Caco-2 (cell line): ENCODE results near the gene SPATS2L. TPM values are rescaled to one million over a fixed set of nuclear protein-coding genes. Genes with fewer than 3 reads are reported as not detected.

ENCODE experiments used
- BruUV-seq: library from RNA; stranded (reverse); fragments of 400-500 nt; replicated peaks from 2 replicates; lab custom pipeline; 2021; lab: Mats Ljungman, UMichigan
- CTCF ChIA-PET: fragments of 300-600 bp; sonication (Branson Sonifier 250); formaldehyde crosslinking; loops from one replicate; lab custom pipeline; 2022; ENCODE audit warnings: antibody characterized with exemption; lab: Charles Lee
- POLR2A ChIA-PET: fragments of 300-600 bp; sonication (Branson Sonifier 250); formaldehyde crosslinking; loops from one replicate; lab custom pipeline; 2022; ENCODE audit warnings: antibody characterized with exemption; lab: Charles Lee
- DNase-seq, 2 experiments: peaks; one replicate each; pipeline versions ENCODE4 v3.0.0 to v3.0.0-alpha.2; 2020 to 2022
- H3K27me3 ChIP-seq: replicated peaks from 2 replicates; pipeline ENCODE4 v1.6.0; 2011; ENCODE audit warnings: low read length; ENCODE audit not compliant: control insufficient read depth, insufficient read depth
- H3K36me3 ChIP-seq: 2 replicates; pipeline ENCODE4 v1.5.1; 2011; ENCODE audit warnings: low read length; ENCODE audit not compliant: control insufficient read depth, insufficient read depth
- H3K4me1 ChIP-seq: fragments of 250-450 bp; sonication (Bioruptor Pico); 2 replicates; pipeline ENCODE4 v1.5.1; 2020; ENCODE audit warnings: mild to moderate bottlenecking
- H3K4me3 ChIP-seq: 2 replicates; pipeline ENCODE4 v1.5.1; 2011; ENCODE audit warnings: low read depth, mild to moderate bottlenecking, control low read depth, low read length
- H3K9me3 ChIP-seq: fragments of 250-450 bp; sonication (Bioruptor Pico); 2 replicates; pipeline ENCODE4 v1.5.1; 2020; ENCODE audit warnings: mild to moderate bottlenecking, moderate library complexity
- H3K27ac Mint-ChIP-seq: one replicate; pipeline ENCODE4 v1.8.0; 2022; ENCODE audit warnings: mixed read lengths; ENCODE audit not compliant: unreplicated experiment
- H3K27me3 Mint-ChIP-seq: one replicate; pipeline ENCODE4 v1.8.0; 2022; ENCODE audit warnings: mixed read lengths; ENCODE audit not compliant: insufficient read depth, unreplicated experiment
- H3K36me3 Mint-ChIP-seq: one replicate; pipeline ENCODE4 v1.8.0; 2022; ENCODE audit warnings: mild to moderate bottlenecking, mixed read lengths; ENCODE audit not compliant: insufficient read depth, unreplicated experiment
- H3K4me1 Mint-ChIP-seq: one replicate; pipeline ENCODE4 v1.8.0; 2022; ENCODE audit warnings: low read depth, mixed read lengths; ENCODE audit not compliant: unreplicated experiment
- H3K4me3 Mint-ChIP-seq: one replicate; pipeline ENCODE4 v1.8.0; 2022; ENCODE audit warnings: mild to moderate bottlenecking, moderate library complexity, mixed read lengths; ENCODE audit not compliant: unreplicated experiment
- H3K9me3 Mint-ChIP-seq: one replicate; pipeline ENCODE4 v1.8.0; 2022; ENCODE audit warnings: mixed read lengths; ENCODE audit not compliant: unreplicated experiment
- CTCF ChIP-seq, 2 experiments: fragments of 200-600 bp in 1 of 2; IDR thresholded peaks; 1 replicate in 1 of 2; 2 replicates in 1 of 2; pipeline versions ENCODE4 v1.5.1 to v1.8.0; 2011 to 2022; ENCODE audit warnings: antibody characterized with exemption in 1 of 2, control low read depth in 1 of 2, inconsistent platforms in 1 of 2, low read depth in 1 of 2, low read length in 1 of 2, mild to moderate bottlenecking in 1 of 2, moderate library complexity in 1 of 2; ENCODE audit not compliant: insufficient read depth in 1 of 2, severe bottlenecking in 1 of 2, unreplicated experiment in 1 of 2
- intact Hi-C: fragments of 100-400 bp; cut with micrococcal nuclease; formaldehyde crosslinking; loops from one replicate; pipeline ENCODE4 v1.10.0; 2022; ENCODE audit not compliant: unreplicated experiment
- total RNA-seq: library from RNA; stranded (reverse); gene quantifications from 2 replicates; pipeline ENCODE4 v1.2.3, GENCODE V29; 2022

SPATS2L gene
- total RNA-seq, 1 experiment from 2014 or later: 196 TPM

GRCh38 chr2:200444530-200444929, 138.0 kb downstream of the SPATS2L start:
- no peaks in the 10 kb centered on the region for H3K27me3 ChIP-seq
- no peaks in the 10 kb centered on the region for H3K9me3 ChIP-seq
- no peak overlapping the region for H3K4me3 ChIP-seq
- Mint-ChIP-seq H3K9me3 (no peaks in the 10 kb centered on the region), H3K27ac (no peak overlapping the region), H3K36me3 (peaks cover 87% of the 10 kb centered on the region), H3K27me3 (no peaks in the 10 kb centered on the region), H3K4me3 (no peak overlapping the region), H3K4me1 (no peaks in the 10 kb centered on the region)
- ChIA-PET CTCF (no interaction called here), POLR2A (no interaction called here)
- no peak for TF ChIP-seq CTCF (IDR thresholded peaks at IDR 0.05; ENCODE audit: insufficient read depth in 1 of 2, low read depth in 1 of 2, low read length in 1 of 2, severe bottlenecking in 1 of 2, unreplicated experiment in 1 of 2)
- H3K4me1 ChIP-seq: no peaks in the 10 kb centered on the region
- intact Hi-C loops: no loop called here
- no peak for DNase-seq
- H3K36me3 ChIP-seq: peaks cover 3% of the 10 kb centered on the region
- BruUV-seq: no TSS peak

- TF ChIP-seq CTCF (IDR thresholded peaks at IDR 0.05; ENCODE audit: insufficient read depth in 1 of 2, low read depth in 1 of 2, low read length in 1 of 2, severe bottlenecking in 1 of 2, unreplicated experiment in 1 of 2): peak in 1 of 2 experiments; percentile 11
- CTCF ChIA-PET: interaction anchor here (0.6 kb wide), 1 partner anchor 138 kb away, joined by 7 read pairs; no protein-coding TSS in a partner anchor
- H3K4me1 Mint-ChIP-seq: no peaks in the 10 kb centered on the region
- peaks cover 86% of the 10 kb centered on the region for H3K36me3 Mint-ChIP-seq
- H3K27me3 ChIP-seq: no peaks in the 10 kb centered on the region
- H3K27ac Mint-ChIP-seq: no peak overlapping the region
- no peaks in the 10 kb centered on the region for H3K27me3 Mint-ChIP-seq
- H3K9me3 Mint-ChIP-seq: no peaks in the 10 kb centered on the region
- no TSS peak for BruUV-seq
- H3K9me3 ChIP-seq: no peaks in the 10 kb centered on the region
- no peak for DNase-seq
- H3K4me3 Mint-ChIP-seq: no peak overlapping the region
- H3K4me1 ChIP-seq: no peaks in the 10 kb centered on the region
- intact Hi-C loops: no loop called here
- H3K36me3 ChIP-seq: no peaks in the 10 kb centered on the region; the same call in 1 of the 2 replicates
- H3K4me3 ChIP-seq: no peak overlapping the region
- POLR2A ChIA-PET: no interaction called here
Measured at GRCh38 chr2:200445284-200445683, 138.8 kb downstream of the SPATS2L start.

- no peaks in the 10 kb centered on the region for H3K27me3 ChIP-seq
- ChIA-PET CTCF (no interaction called here), POLR2A (no interaction called here)
- TF ChIP-seq CTCF (IDR thresholded peaks at IDR 0.05; ENCODE audit: insufficient read depth in 1 of 2, low read depth in 1 of 2, low read length in 1 of 2, severe bottlenecking in 1 of 2, unreplicated experiment in 1 of 2): no peak
- no peak overlapping the region for H3K27ac Mint-ChIP-seq
- no peaks in the 10 kb centered on the region for H3K9me3 Mint-ChIP-seq
- no peaks in the 10 kb centered on the region for H3K9me3 ChIP-seq
- no peaks in the 10 kb centered on the region for H3K4me1 ChIP-seq
- H3K4me3 Mint-ChIP-seq: no peak overlapping the region
- intact Hi-C loops: no loop called here
- no peak overlapping the region for H3K4me3 ChIP-seq
- peaks cover 86% of the 10 kb centered on the region for H3K36me3 Mint-ChIP-seq
- H3K27me3 Mint-ChIP-seq: no peaks in the 10 kb centered on the region
- BruUV-seq: no TSS peak
- no peaks in the 10 kb centered on the region for H3K4me1 Mint-ChIP-seq
- no peak for DNase-seq
- no peaks in the 10 kb centered on the region; the same call in none of the 2 replicates for H3K36me3 ChIP-seq
Measured at GRCh38 chr2:200446612-200447011, 140.1 kb downstream of the SPATS2L start.
